Activated naive CD8-positive, alpha-beta T cell treated with anti-CD3 and anti-CD28 coated beads, Interleukin-2, amount 50 U/mL, for 24 hours (primary cell): Measurements from ENCODE around the gene SERHL2.
"Not testable (repeated sequence)": the region's sequence is repeated elsewhere in the genome, so short reads cannot be mapped to it uniquely, and the experiment has no call there.

Experiments
- ATAC-seq: fragments of 150-1000 bp; cut with Tn5 transposase; one replicate; pipeline ENCODE4 v1.10.0; 2021
- DNase-seq: peaks from one replicate; pipeline ENCODE4 v3.0.0; 2021
- H3K27ac Mint-ChIP-seq: one replicate; pipeline ENCODE4 v1.8.0; 2021; ENCODE audit warnings: mild to moderate bottlenecking, mixed read lengths
- H3K27me3 Mint-ChIP-seq: one replicate; pipeline ENCODE4 v1.8.0; 2021; ENCODE audit warnings: mixed read lengths
- H3K36me3 Mint-ChIP-seq: one replicate; pipeline ENCODE4 v1.8.0; 2021; ENCODE audit warnings: low read depth, mixed read lengths
- H3K4me1 Mint-ChIP-seq: one replicate; pipeline ENCODE4 v1.8.0; 2021; ENCODE audit warnings: mixed read lengths
- H3K4me3 Mint-ChIP-seq: one replicate; pipeline ENCODE4 v1.8.0; 2021; ENCODE audit warnings: mild to moderate bottlenecking, moderate library complexity, mixed read lengths
- H3K9me3 Mint-ChIP-seq: one replicate; pipeline ENCODE4 v1.8.0; 2021; ENCODE audit warnings: mixed read lengths

SERHL2 gene

GRCh38 chr22:42548597-42549330 is 5.0 kb upstream of the SERHL2 start:
- DNase-seq (no peak), ATAC-seq (no peak)
- Mint-ChIP-seq H3K27me3 (no peaks in the 10 kb centered on the region), H3K4me1 (peaks cover 18% of the 10 kb centered on the region), H3K36me3 (no peaks in the 10 kb centered on the region), H3K9me3 (no peaks in the 10 kb centered on the region), H3K27ac (no peak overlapping the region), H3K4me3 (no peak overlapping the region)

DNA sequence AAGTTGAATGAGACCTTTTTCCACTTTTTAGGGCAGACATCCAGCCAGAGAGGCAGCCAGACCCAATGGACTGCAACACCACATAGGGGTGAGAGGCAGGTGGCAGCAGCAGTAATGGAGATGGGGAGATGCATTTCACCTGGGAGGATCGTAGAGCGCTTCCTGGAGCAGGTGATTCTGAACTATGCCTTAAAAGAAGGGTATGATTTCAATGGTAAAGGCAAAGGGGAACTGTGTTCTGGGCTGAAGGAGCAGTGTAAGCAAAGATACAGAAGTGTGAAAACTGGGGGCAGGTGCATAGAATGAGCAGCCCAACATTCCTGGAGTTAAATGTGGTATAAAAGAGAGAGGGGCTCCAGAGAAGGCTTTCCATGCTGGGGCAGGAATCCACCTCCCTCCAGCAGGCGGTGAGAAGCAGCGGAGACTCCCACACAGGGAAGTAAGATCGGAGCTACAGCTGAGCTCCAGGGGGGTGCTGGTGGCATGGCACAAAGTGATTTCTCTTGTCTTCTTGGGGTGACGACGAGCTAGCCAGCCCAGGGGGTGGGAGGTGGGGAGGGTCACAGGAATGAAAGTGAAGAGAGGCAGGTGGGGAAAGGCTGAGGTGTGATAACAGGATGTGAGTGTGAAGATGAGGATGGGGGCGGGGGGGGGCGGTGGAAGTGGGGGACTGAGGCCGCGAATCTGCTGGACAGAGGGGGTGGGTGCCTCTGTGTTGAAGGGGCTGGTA is 4.3 kb upstream of the SERHL2 start:
- Mint-ChIP-seq H3K4me1 (peaks cover 24% of the 10 kb centered on the region), H3K9me3 (no peaks in the 10 kb centered on the region), H3K36me3 (no peaks in the 10 kb centered on the region), H3K27me3 (no peaks in the 10 kb centered on the region), H3K4me3 (no peak overlapping the region), H3K27ac (no peak overlapping the region)
- DNase-seq (no peak), ATAC-seq (no peak)

DNA sequence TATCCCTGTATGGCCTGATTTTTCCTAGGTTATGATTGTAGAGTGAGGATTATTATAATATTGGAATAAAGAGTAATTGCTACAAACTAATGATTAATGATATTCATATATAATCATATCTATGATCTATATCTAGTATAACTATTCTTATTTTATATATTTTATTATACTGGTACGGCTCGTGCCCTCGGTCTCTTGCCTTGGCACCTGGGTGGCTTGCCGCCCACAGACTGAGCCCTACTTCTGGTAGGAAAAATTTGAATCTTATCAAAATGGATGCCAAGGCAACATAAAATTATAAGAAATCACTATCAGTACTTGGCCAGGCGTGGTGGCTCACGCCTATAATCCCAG is 1.5 kb upstream of the SERHL2 start:
- not testable (repeated sequence) for H3K9me3 Mint-ChIP-seq, DNase-seq, ATAC-seq, H3K27ac Mint-ChIP-seq, H3K27me3 Mint-ChIP-seq, H3K36me3 Mint-ChIP-seq
- Mint-ChIP-seq H3K4me1 (peaks cover 24% of the 10 kb centered on the region), H3K4me3 (peak overlapping the region; percentile 63)

DNA sequence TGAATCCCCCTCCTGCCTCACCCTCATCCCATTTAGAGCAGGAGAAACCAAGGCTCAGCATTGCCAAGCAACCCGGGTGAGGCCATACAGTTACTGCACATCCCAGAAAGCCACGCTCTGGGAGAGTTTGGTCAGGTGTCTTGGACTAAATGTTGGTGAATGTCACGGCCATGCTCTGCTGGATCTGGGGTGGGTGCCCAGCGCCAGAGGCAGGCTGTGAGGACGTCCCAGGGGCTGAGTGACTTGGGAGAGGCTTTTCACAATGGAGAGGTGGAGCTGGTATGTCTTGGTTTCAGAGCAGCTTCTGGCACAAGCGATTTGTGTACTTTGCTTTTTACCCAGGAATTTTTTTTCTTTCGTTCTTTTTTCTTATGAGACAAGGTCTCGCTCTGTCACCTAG is 6.6 kb downstream of the SERHL2 start:
- H3K9me3 Mint-ChIP-seq, result no peaks in the 10 kb centered on the region
- H3K4me3 Mint-ChIP-seq, result no peak overlapping the region
- ATAC-seq, result no peak
- peaks cover 4% of the 10 kb centered on the region for H3K4me1 Mint-ChIP-seq
- H3K27ac Mint-ChIP-seq, result no peak overlapping the region
- no peaks in the 10 kb centered on the region for H3K36me3 Mint-ChIP-seq
- no peak for DNase-seq
- H3K27me3 Mint-ChIP-seq, result no peaks in the 10 kb centered on the region

GRCh38 chr22:42560781-42561180 is 7.0 kb downstream of the SERHL2 start:
- Mint-ChIP-seq H3K27me3 (no peaks in the 10 kb centered on the region), H3K9me3 (no peaks in the 10 kb centered on the region), H3K36me3 (no peaks in the 10 kb centered on the region), H3K4me1 (peaks cover 4% of the 10 kb centered on the region), H3K4me3 (no peak overlapping the region), H3K27ac (no peak overlapping the region)
- ATAC-seq (peak; percentile 65), DNase-seq (peak; percentile 32)

GRCh38 chr22:42561856-42562255 is 8.1 kb downstream of the SERHL2 start:
- H3K4me1 Mint-ChIP-seq, result peaks cover 4% of the 10 kb centered on the region
- H3K27ac Mint-ChIP-seq, result no peak overlapping the region
- H3K36me3 Mint-ChIP-seq, result no peaks in the 10 kb centered on the region
- no peak overlapping the region for H3K4me3 Mint-ChIP-seq
- ATAC-seq (no peak), DNase-seq (no peak)
- H3K27me3 Mint-ChIP-seq, result no peaks in the 10 kb centered on the region
- no peaks in the 10 kb centered on the region for H3K9me3 Mint-ChIP-seq

GRCh38 chr22:42562279-42562678 is 8.5 kb downstream of the SERHL2 start:
- no peak for DNase-seq
- Mint-ChIP-seq H3K27ac (no peak overlapping the region), H3K4me3 (no peak overlapping the region), H3K27me3 (no peaks in the 10 kb centered on the region), H3K4me1 (peaks cover 4% of the 10 kb centered on the region), H3K9me3 (no peaks in the 10 kb centered on the region), H3K36me3 (no peaks in the 10 kb centered on the region)
- no peak for ATAC-seq

DNA sequence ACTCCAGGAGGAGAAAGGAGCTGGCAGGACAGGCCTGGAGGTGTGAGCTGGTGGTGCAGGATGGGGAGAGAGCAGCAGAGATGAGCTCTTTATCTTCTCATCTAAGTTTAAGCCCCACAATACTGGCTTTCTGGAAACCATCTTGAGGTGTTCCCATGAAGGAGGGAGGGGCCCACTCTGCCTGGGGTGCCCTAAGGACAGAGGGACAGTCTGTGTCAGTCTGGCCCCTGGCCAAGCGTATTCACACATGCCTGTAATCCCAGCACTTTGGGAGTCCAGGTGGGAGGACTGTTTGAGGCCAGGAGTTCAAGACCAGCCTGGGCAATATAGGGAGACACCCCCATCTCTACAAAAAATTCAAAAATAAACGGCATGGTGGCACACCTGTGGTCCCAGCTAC is 8.9 kb downstream of the SERHL2 start:
- H3K27ac Mint-ChIP-seq, result no peak overlapping the region
- H3K4me3 Mint-ChIP-seq, result no peak overlapping the region

DNA sequence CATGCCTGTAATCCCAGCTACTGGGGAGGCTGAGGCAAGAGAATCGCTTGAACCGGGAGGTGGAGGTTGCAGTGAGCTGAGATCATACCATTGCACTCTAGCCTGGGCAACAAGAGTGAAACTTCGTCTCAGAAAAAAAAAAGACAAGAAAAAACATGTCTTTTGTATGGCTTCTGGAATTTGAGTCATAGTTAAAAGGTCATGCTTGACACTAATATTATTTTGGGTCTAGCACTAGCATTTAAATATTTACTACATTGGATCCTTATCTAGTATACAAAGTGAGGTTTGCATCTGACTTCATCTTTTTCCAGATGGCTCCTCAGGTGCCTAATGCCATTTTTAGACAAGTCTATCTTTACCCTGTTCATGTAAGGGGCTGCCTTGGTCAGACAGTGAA is 10.2 kb downstream of the SERHL2 start:
- H3K4me1 Mint-ChIP-seq, H3K27me3 Mint-ChIP-seq, H3K4me3 Mint-ChIP-seq, DNase-seq, H3K27ac Mint-ChIP-seq, H3K36me3 Mint-ChIP-seq, H3K9me3 Mint-ChIP-seq, ATAC-seq: not testable (repeated sequence)

More for the DNA sequence above, 8.9 kb downstream of the SERHL2 start:
- no peaks in the 10 kb centered on the region for H3K27me3 Mint-ChIP-seq
- H3K36me3 Mint-ChIP-seq, result no peaks in the 10 kb centered on the region
- no peak for ATAC-seq
- peaks cover 4% of the 10 kb centered on the region for H3K4me1 Mint-ChIP-seq
- no peaks in the 10 kb centered on the region for H3K9me3 Mint-ChIP-seq
- DNase-seq, result no peak

DNA sequence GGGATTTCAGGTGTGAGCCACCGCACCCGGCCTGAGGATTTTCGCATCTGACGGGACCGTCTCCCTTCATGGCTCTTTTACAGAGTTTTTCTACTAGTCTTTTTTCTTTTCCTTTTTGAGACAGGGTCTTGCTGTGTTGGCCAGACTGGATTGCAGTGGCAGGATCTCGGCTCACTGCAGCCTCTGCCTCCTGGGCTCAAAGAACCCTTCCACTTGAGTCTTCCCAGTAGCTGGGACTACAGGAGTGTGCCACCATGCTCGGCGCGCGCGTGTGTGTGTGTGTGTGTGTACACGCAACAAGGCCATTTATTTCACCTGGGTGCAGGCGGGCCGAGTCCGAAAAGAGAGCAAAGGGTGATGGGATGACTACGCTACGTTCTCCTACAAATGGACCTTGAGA is 10.9 kb downstream of the SERHL2 start:
- no peak for ATAC-seq
- H3K27me3 Mint-ChIP-seq, result no peaks in the 10 kb centered on the region
- H3K9me3 Mint-ChIP-seq, result no peaks in the 10 kb centered on the region
- no peaks in the 10 kb centered on the region for H3K36me3 Mint-ChIP-seq
- peaks cover 4% of the 10 kb centered on the region for H3K4me1 Mint-ChIP-seq
- no peak overlapping the region for H3K4me3 Mint-ChIP-seq
- no peak for DNase-seq
- no peak overlapping the region for H3K27ac Mint-ChIP-seq

GRCh38 chr22:42565956-42566355 is 12.2 kb downstream of the SERHL2 start:
- H3K9me3 Mint-ChIP-seq, result no peaks in the 10 kb centered on the region
- DNase-seq (no peak), ATAC-seq (no peak)
- H3K36me3 Mint-ChIP-seq, result peaks cover 3% of the 10 kb centered on the region
- no peak overlapping the region for H3K4me3 Mint-ChIP-seq
- H3K27me3 Mint-ChIP-seq, result no peaks in the 10 kb centered on the region
- no peak overlapping the region for H3K27ac Mint-ChIP-seq
- peaks cover 4% of the 10 kb centered on the region for H3K4me1 Mint-ChIP-seq

DNA sequence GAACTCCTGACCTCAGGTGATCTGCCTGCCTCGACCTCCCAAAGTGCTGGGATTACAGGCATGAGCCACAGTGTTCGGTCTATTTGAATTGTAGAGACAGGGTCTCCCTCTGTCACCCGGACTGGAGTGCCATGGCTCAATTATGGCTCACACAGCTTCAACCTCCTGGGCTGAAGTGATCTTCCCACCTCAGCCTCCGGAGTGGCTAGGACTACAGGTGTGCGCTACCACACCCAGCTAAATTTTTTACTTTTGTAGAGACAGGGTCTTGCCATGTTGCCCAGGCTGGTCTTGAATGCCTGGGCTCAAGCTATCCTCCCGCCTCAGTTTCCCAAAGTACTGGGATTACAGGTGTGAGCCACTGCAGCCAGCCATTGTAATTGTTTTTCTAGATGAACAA is 14.2 kb downstream of the SERHL2 start:
- not testable (repeated sequence) for H3K27ac Mint-ChIP-seq, ATAC-seq, H3K4me3 Mint-ChIP-seq, H3K9me3 Mint-ChIP-seq, H3K36me3 Mint-ChIP-seq, DNase-seq, H3K27me3 Mint-ChIP-seq, H3K4me1 Mint-ChIP-seq

GRCh38 chr22:42570580-42570979 is 16.8 kb downstream of the SERHL2 start:
- H3K27ac Mint-ChIP-seq, result not testable (repeated sequence)

GRCh38 chr22:42571068-42571467 is 17.3 kb downstream of the SERHL2 start:
- not testable (repeated sequence) for H3K27me3 Mint-ChIP-seq, H3K9me3 Mint-ChIP-seq, H3K4me1 Mint-ChIP-seq, ATAC-seq, DNase-seq, H3K4me3 Mint-ChIP-seq
- Mint-ChIP-seq H3K27ac (peak overlapping the region; percentile 35), H3K36me3 (peaks cover 13% of the 10 kb centered on the region)

More at GRCh38 chr22:42570580-42570979, 16.8 kb downstream of the SERHL2 start:
- not testable (repeated sequence) for ATAC-seq, H3K4me1 Mint-ChIP-seq, H3K4me3 Mint-ChIP-seq, DNase-seq, H3K27me3 Mint-ChIP-seq, H3K9me3 Mint-ChIP-seq
- H3K36me3 Mint-ChIP-seq, result peaks cover 13% of the 10 kb centered on the region

DNA sequence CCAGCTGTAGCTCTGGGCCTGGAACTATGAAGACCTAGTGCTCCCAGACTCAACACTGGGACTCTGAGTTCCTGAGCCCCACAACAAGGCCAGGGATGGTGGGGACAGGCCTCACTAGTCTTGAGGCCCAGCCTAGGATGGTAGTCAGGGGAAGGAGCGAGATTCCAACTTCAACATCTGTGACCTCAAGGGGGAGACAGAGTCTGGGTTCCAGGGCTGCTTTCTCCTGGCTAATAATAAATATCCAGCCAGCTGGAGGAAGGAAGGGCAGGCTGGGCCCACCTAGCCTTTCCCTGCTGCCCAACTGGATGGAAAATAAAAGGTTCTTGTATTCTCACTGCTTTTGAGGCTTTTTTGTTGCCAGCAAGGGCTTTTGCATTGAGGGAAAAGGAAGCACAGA is 20.3 kb downstream of the SERHL2 start:
- H3K9me3 Mint-ChIP-seq, H3K4me1 Mint-ChIP-seq, DNase-seq, H3K4me3 Mint-ChIP-seq, ATAC-seq, H3K27ac Mint-ChIP-seq, H3K27me3 Mint-ChIP-seq: not testable (repeated sequence)
- H3K36me3 Mint-ChIP-seq, result peaks cover 21% of the 10 kb centered on the region
